HepG2 (cell line): ENCODE data around the gene CNNM2. TPM values are rescaled to one million over a fixed set of nuclear protein-coding genes. Genes with fewer than 3 reads are reported as not detected.

Source experiments
- ATAC-seq: fragments of 200-7000 bp; cut with Tn5 transposase; 3 replicates; pipeline ENCODE4 v1.9.1; 2020; ENCODE audit warnings: mild to moderate bottlenecking, moderate library complexity
- BruUV-seq: library from RNA; stranded (reverse); fragments of 400-500 nt; replicated peaks from 2 replicates; lab custom pipeline; 2021; lab: Mats Ljungman, UMichigan
- CTCF ChIA-PET: fragments of 300-600 bp; formaldehyde crosslinking; extraction: SDS; loops from one replicate; lab custom pipeline; 2021; ENCODE audit warnings: low total read pairs, inconsistent platforms, low intra/inter-chr PET ratio; lab: Yijun Ruan, JAX
- POLR2A ChIA-PET: fragments of 350-600 bp; sonication (Branson Sonifier 250); formaldehyde crosslinking; loops from one replicate; lab custom pipeline; 2020; ENCODE audit warnings: antibody characterized with exemption, inconsistent platforms; lab: Yijun Ruan, JAX
- DNase-seq: peaks from one replicate; pipeline ENCODE4 v3.0.0-alpha.2; 2015; ENCODE audit warnings: low spot score
- FAIRE-seq: peaks from 3 replicates; lab custom pipeline; 2011; peaks lifted over from hg19 to GRCh38; lab: Jason Lieb, UNC
- H2AFZ ChIP-seq: one replicate; pipeline ENCODE4 v1.6.1; 2011; ENCODE audit warnings: low read length, inconsistent platforms
- H3K27ac ChIP-seq: fragments of 300-600 bp; 3 replicates; pipeline ENCODE4 v1.8.0; 2011; ENCODE audit warnings: mixed run types, mild to moderate bottlenecking, mixed read lengths, low read length, inconsistent platforms; ENCODE audit not compliant: insufficient read depth; ENCODE audit errors: extremely low read length
- H3K27me3 ChIP-seq, 2 experiments: fragments of 200-600 bp in 1 of 2; 2 replicates in 1 of 2; 3 replicates in 1 of 2; pipeline versions ENCODE4 v1.6.0 to v1.8.0; 2011; ENCODE audit warnings: low read length in 2 of 2, mild to moderate bottlenecking in 2 of 2, moderate library complexity in 2 of 2, inconsistent platforms in 1 of 2; ENCODE audit not compliant: insufficient read depth in 2 of 2, control insufficient read depth in 1 of 2
- H3K36me3 ChIP-seq, 2 experiments: fragments of 200-600 bp in 1 of 2; replicated peaks in 1 of 2; 2 replicates in 1 of 2; 3 replicates in 1 of 2; pipeline versions ENCODE4 v1.5.1 to v1.8.0; 2011; ENCODE audit warnings: low read length in 2 of 2, inconsistent platforms in 1 of 2; ENCODE audit not compliant: insufficient read depth in 2 of 2, control insufficient read depth in 1 of 2
- H3K4me1 ChIP-seq: 2 replicates; pipeline ENCODE4 v1.5.1; 2012; ENCODE audit warnings: low read length, inconsistent platforms; ENCODE audit not compliant: insufficient read depth
- H3K4me2 ChIP-seq: 2 replicates; pipeline ENCODE4 v1.6.0; 2011; ENCODE audit warnings: low read depth, low read length, inconsistent platforms
- H3K4me3 ChIP-seq, 3 experiments: fragments of 200-600 bp in 1 of 3; sonication (generic), shearing (Covaris generic) in 1 of 3; replicated peaks in 1 of 3; 2 replicates each; pipeline ENCODE4 v1.5.1; 2011 to 2016; ENCODE audit warnings: low read length in 3 of 3, inconsistent platforms in 2 of 3, low read depth in 2 of 3, mild to moderate bottlenecking in 2 of 3, control low read depth in 1 of 3, mixed read lengths in 1 of 3; ENCODE audit not compliant: insufficient read depth in 1 of 3
- H3K79me2 ChIP-seq: one replicate; pipeline ENCODE4 v1.6.1; 2011; ENCODE audit warnings: low read length, inconsistent platforms; ENCODE audit not compliant: insufficient read depth
- H3K9ac ChIP-seq: 2 replicates; pipeline ENCODE4 v1.6.0; 2011; ENCODE audit warnings: mild to moderate bottlenecking, low read depth, low read length, inconsistent platforms; ENCODE audit not compliant: insufficient read depth
- H3K9me3 ChIP-seq: 2 replicates; pipeline ENCODE4 v1.5.1; 2012; ENCODE audit warnings: mild to moderate bottlenecking, low read length
- H4K20me1 ChIP-seq: 2 replicates; pipeline ENCODE4 v1.6.0; 2011; ENCODE audit warnings: inconsistent platforms, mild to moderate bottlenecking, low read length, moderate library complexity; ENCODE audit not compliant: insufficient read depth
- IKZF1 ChIP-seq: fragments of 450-650 bp; IDR thresholded peaks from 2 replicates; pipeline ENCODE4 v1.7.1; 2016
- MAFK ChIP-seq, 2 experiments: IDR thresholded peaks in 1 of 2; conservative IDR thresholded peaks in 1 of 2; 2 replicates each; pipeline ENCODE4 v1.6.1; 2011; ENCODE audit warnings: improper control_type of control experiment in 2 of 2, low read length in 2 of 2
- ONECUT2 ChIP-seq: sonication (generic); formaldehyde crosslinking; IDR thresholded peaks from 2 replicates; pipeline ENCODE4 v1.4.0; 2020; ENCODE audit warnings: missing genetic modification reagents
- POGK ChIP-seq: sonication (generic); formaldehyde crosslinking; conservative IDR thresholded peaks from 2 replicates; pipeline ENCODE4 v1.8.0; 2022; ENCODE audit warnings: mild to moderate bottlenecking, moderate library complexity, missing genetic modification reagents
- STAT5B ChIP-seq: sonication (generic); formaldehyde crosslinking; IDR thresholded peaks from 2 replicates; pipeline ENCODE4 v1.4.0; 2020; ENCODE audit warnings: missing genetic modification reagents
- ZNF343 ChIP-seq: sonication (generic); formaldehyde crosslinking; IDR thresholded peaks from 2 replicates; pipeline ENCODE4 v1.4.0; 2020; ENCODE audit warnings: mild to moderate bottlenecking, missing genetic modification reagents
- ZNF577 ChIP-seq: sonication (generic); formaldehyde crosslinking; IDR thresholded peaks from 2 replicates; pipeline ENCODE4 v1.4.0; 2020; ENCODE audit warnings: mild to moderate bottlenecking, low read depth, missing genetic modification reagents, borderline replicate concordance
- ZNF7 ChIP-seq: IDR thresholded peaks from 2 replicates; pipeline ENCODE4 v1.6.1; 2016; ENCODE audit warnings: missing biosample characterization, missing genetic modification reagents
- WGBS: methylation state at CpG from one replicate; pipeline ENCODE4 v1.1.6; 2017; ENCODE audit warnings: low lambda C conversion rate; 5-methylcytosine and 5-hydroxymethylcytosine counted together
- in situ Hi-C: cut with HindIII; loops from 2 replicates; pipeline ENCODE4 v1.10.0; 2017; ENCODE audit warnings: low pct_unique_long_range_greater_than_20kb; ENCODE audit not compliant: extremely low pct_ligation_motif_present
- intact Hi-C: fragments of 100-400 bp; cut with micrococcal nuclease; formaldehyde crosslinking; loops from one replicate; pipeline ENCODE4 v1.10.0; 2022; ENCODE audit not compliant: unreplicated experiment
- polyA plus RNA-seq, 8 experiments: library from polyadenylated mRNA; depleted of rRNA in 3 of 8; stranded (reverse) in 7 of 8; unstranded in 1 of 8; fragments of >200 nt; fragmentation: Illumina TruSeq in 4 of 8; extraction: Trizol in 4 of 8; gene quantifications; 2 replicates each; pipeline versions ENCODE4 v1.2.1 to v1.2.3, GENCODE V29; 2011 to 2016; ENCODE audit warnings: low read depth in 4 of 8, missing spikeins in 1 of 8, mixed read lengths in 1 of 8; ENCODE audit not compliant: insufficient read depth in 1 of 8
- total RNA-seq, 5 experiments: library from RNA; depleted of rRNA; stranded (reverse); fragments of >200 nt; fragmentation: Illumina TruSeq; extraction: Trizol; gene quantifications; 2 replicates each; pipeline ENCODE4 v1.2.3, GENCODE V29; 2016; ENCODE audit warnings: low read depth in 1 of 5
- TF ChIP-seq, protein P1 (sequence below): sonication (generic); formaldehyde crosslinking; IDR thresholded peaks from 2 replicates; pipeline ENCODE4 v1.5.0; 2020; ENCODE audit warnings: mild to moderate bottlenecking, missing genetic modification reagents, borderline replicate concordance
- TF ChIP-seq, protein P2 (sequence below): sonication (generic); formaldehyde crosslinking; IDR thresholded peaks from 2 replicates; pipeline ENCODE4 v1.4.0; 2020; ENCODE audit warnings: mild to moderate bottlenecking, missing genetic modification reagents

The CNNM2 gene
- total and polyA plus RNA-seq, 2 of the 13 experiments (the other 11 are each of a cell fraction or from before 2014, with no cell fraction given): 7.1 to 9.0 TPM

DNA sequence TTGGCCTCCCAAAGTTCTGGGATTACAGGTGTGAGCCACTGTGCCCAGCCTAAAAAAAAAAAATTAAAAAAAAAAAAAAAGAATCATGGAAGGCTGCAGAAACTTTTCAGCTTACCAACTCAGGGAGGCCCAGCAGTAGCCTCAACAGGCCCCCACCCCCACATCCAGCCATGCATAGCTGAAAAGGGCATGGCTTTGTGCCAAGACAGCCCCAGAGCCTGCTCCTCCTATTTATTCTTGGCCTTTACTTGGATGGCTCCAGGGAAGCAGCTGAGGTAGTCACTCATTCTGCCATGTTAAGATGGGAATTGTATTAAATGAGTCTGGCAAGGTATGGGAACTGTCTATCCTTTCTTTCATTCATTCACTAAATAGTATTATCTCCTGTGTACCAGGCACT, 13.7 kb upstream of the CNNM2 start (continued):
- TF ChIP-seq, protein P1, sequence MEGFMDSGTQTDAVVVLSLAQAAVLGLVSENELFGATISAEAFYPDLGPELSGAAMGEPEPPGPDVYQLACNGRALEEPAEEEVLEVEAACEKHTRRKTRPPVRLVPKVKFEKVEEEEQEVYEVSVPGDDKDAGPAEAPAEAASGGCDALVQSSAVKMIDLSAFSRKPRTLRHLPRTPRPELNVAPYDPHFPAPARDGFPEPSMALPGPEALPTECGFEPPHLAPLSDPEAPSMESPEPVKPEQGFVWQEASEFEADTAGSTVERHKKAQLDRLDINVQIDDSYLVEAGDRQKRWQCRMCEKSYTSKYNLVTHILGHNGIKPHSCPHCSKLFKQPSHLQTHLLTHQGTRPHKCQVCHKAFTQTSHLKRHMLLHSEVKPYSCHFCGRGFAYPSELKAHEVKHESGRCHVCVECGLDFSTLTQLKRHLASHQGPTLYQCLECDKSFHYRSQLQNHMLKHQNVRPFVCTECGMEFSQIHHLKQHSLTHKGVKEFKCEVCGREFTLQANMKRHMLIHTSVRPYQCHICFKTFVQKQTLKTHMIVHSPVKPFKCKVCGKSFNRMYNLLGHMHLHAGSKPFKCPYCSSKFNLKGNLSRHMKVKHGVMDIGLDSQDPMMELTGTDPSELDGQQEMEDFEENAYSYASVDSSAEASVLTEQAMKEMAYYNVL (CRISPR knock-in tag): no peak
- TF ChIP-seq MAFK (conservative IDR thresholded peaks at IDR 0.05 in 1 of 2, IDR thresholded peaks at IDR 0.05 in 1 of 2; ENCODE audit: low read length in 2 of 2): no peak
- TF ChIP-seq STAT5B (CRISPR knock-in tag): no peak
- TF ChIP-seq ONECUT2 (CRISPR knock-in tag): no peak
- TF ChIP-seq IKZF1: no peak

- BruUV-seq: no TSS peak
- H3K4me3 ChIP-seq: no peak overlapping the region
- no peaks in the 10 kb centered on the region for H3K9me3 ChIP-seq
- no peaks in the 10 kb centered on the region for H4K20me1 ChIP-seq
- intact Hi-C loops: no loop called here
- H3K27me3 ChIP-seq: no peaks in the 10 kb centered on the region
- CTCF ChIA-PET: no interaction called here
- ATAC-seq (no peak), FAIRE-seq (no peak), DNase-seq (no peak)
- H2AFZ ChIP-seq: no peak overlapping the region
- POLR2A ChIA-PET: no interaction called here
- peaks cover 21% of the 10 kb centered on the region for H3K4me1 ChIP-seq
- TF ChIP-seq ZNF7 (CRISPR knock-in tag): no peak
- no peak for TF ChIP-seq ZNF343 (CRISPR knock-in tag)
- no peak for TF ChIP-seq POGK (CRISPR knock-in tag)
- no peak for TF ChIP-seq ZNF577 (CRISPR knock-in tag)
- TF ChIP-seq, protein P2, sequence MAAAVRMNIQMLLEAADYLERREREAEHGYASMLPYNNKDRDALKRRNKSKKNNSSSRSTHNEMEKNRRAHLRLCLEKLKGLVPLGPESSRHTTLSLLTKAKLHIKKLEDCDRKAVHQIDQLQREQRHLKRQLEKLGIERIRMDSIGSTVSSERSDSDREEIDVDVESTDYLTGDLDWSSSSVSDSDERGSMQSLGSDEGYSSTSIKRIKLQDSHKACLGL (CRISPR knock-in tag): no peak
- no peak overlapping the region for H3K27ac ChIP-seq
- no peaks in the 10 kb centered on the region for H3K79me2 ChIP-seq
- no peak overlapping the region for H3K4me2 ChIP-seq
- 93% methylated on average over 4 of the region's 4 CpGs for WGBS
- no peak overlapping the region for H3K9ac ChIP-seq
- in situ Hi-C loops: loop anchor here (10.0 kb wide), 1 partner anchor 182 kb away; no protein-coding TSS in a partner anchor
- no peaks in the 10 kb centered on the region for H3K36me3 ChIP-seq
These were observed 11.6 kb upstream of the CNNM2 start for GRCh38 chr10:102906507-102906906.
